ENCODE data around the gene KLHL12.

The KLHL12 gene

GRCh38 chr1:202848191-202848542 is 78.9 kb downstream of the KLHL12 start:
- H3K27ac ChIP-seq, result no peak overlapping the region
- TF ChIP-seq CTCF (conservative IDR thresholded peaks at IDR 0.05) (no peak), ZFX (IDR thresholded peaks at IDR 0.05) (no peak)

DNA sequence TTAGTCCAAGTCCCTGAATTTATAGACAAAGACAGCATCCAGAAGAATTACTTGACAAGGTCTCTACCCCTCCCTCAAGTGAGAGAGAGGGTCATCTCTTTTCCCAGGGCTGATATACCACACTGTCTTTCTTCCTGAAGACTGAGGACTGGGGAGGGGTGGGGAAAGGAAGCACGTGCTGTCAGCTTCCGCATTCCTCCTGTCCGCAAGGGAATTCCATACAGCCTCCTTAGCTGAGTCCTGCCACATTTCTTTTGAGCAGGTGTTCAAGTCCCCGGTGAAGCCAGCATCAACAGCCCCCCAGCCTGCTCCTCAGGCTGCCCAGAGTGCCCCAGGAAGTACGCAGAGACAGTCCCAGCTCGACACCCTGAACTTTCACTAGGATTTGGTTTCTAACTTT is 82.1 kb downstream of the KLHL12 start:
- TF ChIP-seq ZFX (IDR thresholded peaks at IDR 0.05) (no peak), CTCF (conservative IDR thresholded peaks at IDR 0.05) (no peak)
- no peak overlapping the region for H3K27ac ChIP-seq

GRCh38 chr1:202844259-202844658 is 82.8 kb downstream of the KLHL12 start:
- no peak overlapping the region for H3K27ac ChIP-seq
- TF ChIP-seq CTCF (conservative IDR thresholded peaks at IDR 0.05) (no peak), ZFX (IDR thresholded peaks at IDR 0.05) (no peak)

DNA sequence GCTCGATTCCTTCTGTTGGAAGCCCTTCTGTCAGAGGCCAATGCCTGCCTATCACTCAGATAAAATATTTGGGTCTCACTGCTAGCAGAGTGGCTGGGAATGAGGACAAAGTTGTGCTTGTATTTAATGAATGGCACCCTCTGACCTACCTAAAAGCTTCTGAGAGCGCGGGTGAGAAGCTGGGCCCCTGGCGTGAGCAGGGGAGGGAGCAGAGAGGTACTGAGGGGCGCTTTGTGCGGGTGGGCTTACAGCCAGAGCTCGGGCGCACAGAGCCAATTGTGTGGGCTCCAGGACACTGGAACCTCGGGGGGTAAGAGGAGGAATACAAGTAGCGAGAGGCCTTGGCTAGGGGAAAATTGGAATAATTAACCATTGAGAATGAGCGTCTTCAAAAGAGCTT is 84.0 kb downstream of the KLHL12 start:
- no peak for TF ChIP-seq CTCF (conservative IDR thresholded peaks at IDR 0.05)
- no peak for TF ChIP-seq ZFX (IDR thresholded peaks at IDR 0.05)
- H3K27ac ChIP-seq, result no peak overlapping the region
